Esophagus mucosa (tissue), 1 donor: Measurements from ENCODE around the gene ATF6B. TPM values are rescaled to one million over a fixed set of nuclear protein-coding genes. Genes with fewer than 3 reads are reported as not detected.
"Not testable (repeated sequence)": the region's sequence is repeated elsewhere in the genome, so short reads cannot be mapped to it uniquely, and the experiment has no call there.

Experiments used
- ATAC-seq: fragments of 200-7000 bp; cut with Tn5 transposase; one replicate; pipeline ENCODE4 v1.9.1; 2020
- total RNA-seq: library from RNA; stranded (reverse); gene quantifications from one replicate; pipeline ENCODE4 v1.2.4, GENCODE V29; 2023
- donor health status: DM: yes; HTN: yes; CAD: no.

The ATF6B gene
- total RNA-seq, 1 donor from 2014 or later: 76.0 TPM

DNA sequence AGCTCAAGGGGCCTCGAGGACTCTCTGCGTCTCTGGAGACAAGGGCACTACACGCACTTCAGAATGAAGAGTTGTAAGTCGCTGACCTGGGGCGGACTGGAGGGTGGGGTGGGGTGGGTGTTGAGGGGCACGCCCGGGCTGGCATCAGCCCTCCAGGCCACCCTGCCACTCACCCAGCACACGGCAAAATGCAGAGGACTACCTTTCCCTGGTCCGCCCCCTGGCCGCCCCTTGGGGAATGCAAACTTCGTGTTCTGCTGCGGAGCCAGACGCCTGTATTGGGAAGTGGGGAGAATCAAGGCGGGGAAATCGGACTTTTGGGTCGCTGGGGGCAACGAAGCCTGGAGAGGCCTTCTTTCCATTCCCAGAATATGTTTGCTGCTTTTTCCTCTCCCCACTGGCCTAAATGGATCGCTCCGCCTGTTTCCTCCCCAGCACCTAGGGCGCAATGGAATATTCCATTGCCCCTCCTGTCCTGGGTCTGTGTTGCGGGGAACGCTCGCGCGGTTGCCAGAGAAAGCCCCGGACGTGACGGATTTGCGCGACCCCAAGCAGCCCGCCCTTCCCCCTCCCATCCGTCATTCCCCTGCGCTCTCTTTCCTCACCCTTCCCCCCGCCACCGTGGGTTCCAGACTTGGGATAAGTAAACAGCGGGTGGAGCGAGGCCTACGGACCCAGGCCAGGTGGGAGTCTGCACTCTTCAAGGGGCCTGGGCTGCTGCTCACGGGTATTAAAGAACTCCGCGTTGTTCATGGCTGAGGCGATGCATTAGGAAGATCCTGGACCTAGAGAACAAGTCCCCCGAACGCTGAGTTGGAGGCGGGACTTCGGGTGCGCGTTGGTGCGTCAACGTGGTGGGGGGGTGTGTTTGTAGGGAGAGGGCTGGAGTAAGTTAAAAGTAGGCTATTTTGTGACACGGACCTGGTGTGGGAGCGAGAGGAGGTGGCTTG is 25.8 kb upstream of the ATF6B start, which contains the start of gene PPT2:
Gene PPT2 (plus strand): TSS at position 578 of the 950 bp plus-strand sequence. CDS start 454 bp downstream, outside the sequence.
- peak; percentile 68 for ATAC-seq

GRCh38 chr6:32152769-32153563 is 24.9 kb upstream of the ATF6B start:
- ATAC-seq: peak; percentile 62

- ATAC-seq: no peak
Measured at GRCh38 chr6:32151863-32152768, 24.1 kb upstream of the ATF6B start, which contains the start of gene PRRT1. Gene PRRT1 (minus strand): TSS chr6:32151939. CDS start chr6:32151827, 112 bp downstream.

- ATAC-seq: no peak
Measured at GRCh38 chr6:32151181-32151862, 23.3 kb upstream of the ATF6B start.

GRCh38 chr6:32149932-32150870 is 22.2 kb upstream of the ATF6B start:
- ATAC-seq: no peak

- no peak for ATAC-seq
Measured at GRCh38 chr6:32149092-32149755, 21.2 kb upstream of the ATF6B start.

GRCh38 chr6:32148289-32149091 is 20.4 kb upstream of the ATF6B start:
- peak; percentile 60 for ATAC-seq

DNA sequence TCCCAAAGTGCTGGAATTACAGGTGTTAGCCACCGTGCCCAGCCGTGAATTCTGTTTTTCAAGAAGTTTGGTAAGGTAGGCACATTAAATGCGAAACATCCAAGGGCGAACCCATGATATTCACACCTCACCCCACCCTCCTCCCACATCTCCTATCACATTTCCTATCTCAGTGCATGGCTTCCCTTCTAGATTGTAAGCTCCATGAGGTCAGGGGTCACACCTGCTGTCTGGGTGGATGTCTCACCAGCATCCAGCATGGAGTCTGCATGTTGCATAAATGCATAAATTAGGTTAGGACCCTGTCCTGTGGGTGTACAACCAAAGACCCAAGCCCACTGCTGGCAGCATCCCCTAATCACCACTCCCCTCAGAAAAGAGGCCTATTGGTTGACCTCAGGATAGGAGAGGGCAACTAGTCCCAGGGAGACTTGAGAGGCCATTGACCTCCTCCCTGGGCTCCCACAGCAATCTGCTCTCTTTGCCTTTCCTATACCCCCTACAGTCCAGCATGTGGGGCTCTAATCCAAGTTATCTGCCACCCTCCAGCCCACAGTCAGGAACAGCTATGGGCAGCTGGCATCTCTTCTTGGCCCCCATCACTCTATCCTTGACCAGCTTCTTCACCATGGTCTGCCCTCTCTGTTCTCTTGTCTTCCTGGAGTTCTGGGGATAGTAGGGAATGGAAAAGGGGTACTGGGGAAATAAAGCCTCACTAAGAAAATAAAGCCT is 19.5 kb upstream of the ATF6B start:
- ATAC-seq: no peak

- no peak for ATAC-seq
Measured at GRCh38 chr6:32146687-32147086, 18.6 kb upstream of the ATF6B start.

GRCh38 chr6:32146287-32146686 is 18.2 kb upstream of the ATF6B start:
- no peak for ATAC-seq

DNA sequence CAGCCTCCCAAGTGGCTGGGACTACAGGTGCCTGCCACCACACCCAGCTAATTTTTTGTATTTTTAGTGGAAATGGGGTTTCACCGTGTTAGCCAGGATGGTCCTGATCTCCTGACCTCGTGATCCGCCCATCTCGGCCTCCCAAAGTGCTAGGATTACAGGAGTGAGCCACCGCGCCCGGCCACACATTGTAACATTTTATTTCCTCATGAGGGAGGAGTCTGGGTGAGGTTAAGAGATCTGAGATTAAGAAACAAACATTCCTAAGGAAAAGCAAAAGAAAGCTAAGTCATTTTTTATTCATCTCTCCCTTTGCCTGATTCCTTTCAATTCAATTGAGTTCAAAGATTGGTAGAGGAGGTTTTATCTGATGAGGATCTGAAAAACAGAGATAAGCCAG is 16.2 kb upstream of the ATF6B start:
- not testable (repeated sequence) for ATAC-seq

DNA sequence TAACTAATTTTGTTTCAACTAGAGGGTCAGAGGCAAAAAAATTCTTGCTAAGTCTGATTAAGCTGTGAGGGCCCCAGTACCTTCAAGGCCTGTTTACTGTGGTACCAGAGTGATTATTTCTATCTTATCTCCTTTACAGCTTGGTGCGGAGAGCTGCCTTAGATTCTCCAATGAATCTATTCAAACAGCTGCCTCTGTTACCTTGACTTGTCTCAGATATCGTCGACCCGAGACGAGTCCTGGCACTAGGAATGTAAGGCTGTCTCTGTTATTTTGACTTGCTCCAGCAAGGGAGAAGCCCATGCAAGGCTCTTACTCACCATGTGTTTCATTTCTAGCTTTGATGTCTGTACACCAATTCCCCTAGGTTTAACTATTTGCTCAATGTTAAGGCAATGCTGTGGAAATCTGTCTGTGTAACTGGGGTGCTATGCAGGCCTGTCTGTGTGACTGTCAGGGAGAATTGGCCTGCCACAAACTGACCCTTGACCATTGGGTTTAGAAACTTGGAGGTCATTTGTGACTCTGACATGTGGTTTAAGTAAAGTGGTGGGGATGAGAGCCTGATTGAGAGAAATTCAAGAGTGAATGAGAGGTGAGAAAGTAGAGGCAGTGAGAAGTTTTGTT is 12.5 kb upstream of the ATF6B start:
- no peak for ATAC-seq

DNA sequence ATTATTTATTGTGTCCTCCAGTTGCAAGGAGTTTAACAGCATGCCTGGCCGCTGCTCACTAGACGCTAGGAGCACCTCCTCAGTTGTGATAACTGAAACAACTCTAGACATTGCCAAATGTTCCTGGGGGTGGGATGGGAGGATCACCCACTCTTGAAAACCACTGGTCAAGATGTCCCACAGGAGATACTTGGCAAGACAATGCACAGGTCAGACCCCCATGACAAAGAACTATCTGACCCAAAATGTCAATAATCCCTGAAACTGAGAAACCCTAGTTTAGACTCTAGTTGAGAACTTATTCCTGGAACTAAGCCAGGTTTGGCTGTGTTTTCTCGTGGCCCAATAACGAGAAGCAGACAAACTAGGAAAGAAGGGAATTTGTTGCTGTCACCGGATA is 11.5 kb upstream of the ATF6B start:
- no peak for ATAC-seq

DNA sequence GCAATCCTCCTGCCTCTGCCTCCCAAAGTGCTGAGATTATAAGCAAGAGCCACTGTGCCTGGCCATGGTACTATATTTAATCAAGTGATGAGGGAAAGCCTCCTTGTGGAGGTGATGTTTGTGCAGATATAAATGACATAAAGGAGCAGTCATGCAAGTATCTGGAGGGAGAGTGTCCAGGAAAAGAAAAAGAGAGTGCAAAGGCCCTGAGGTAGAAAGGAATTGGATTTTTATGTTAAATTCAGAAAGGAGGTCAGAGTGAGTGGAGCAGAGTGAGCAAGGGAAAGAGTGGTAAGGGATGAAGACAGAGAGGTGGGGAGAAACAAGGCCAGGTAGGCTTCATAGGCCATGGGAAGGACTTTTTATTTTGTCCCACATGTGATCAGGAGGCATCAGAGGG is 9.4 kb upstream of the ATF6B start:
- ATAC-seq: no peak

GRCh38 chr6:32133786-32134185 is 5.7 kb upstream of the ATF6B start:
- ATAC-seq: no peak

DNA sequence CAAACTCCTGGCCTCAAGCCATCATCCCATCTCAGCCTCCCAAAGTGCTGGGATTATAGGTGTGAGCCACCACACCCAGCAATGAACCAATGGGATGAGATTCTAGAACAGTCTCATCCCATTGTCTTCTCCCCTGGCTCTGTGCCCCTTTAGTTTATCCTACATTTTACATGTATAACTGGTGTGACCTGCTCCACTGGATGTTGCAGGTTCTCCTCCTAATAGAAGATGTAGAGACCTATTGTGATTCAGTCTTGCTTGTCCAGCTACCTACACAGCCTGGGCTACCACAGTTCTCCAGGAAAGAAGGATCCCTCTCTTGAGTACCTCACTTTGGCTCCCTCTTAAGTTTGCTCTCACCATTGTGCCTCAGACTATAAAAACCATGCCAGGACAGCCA is 4.1 kb upstream of the ATF6B start:
- ATAC-seq: peak; percentile 56

- ATAC-seq: no peak
Measured at GRCh38 chr6:32131439-32131948, 3.4 kb upstream of the ATF6B start.
